ENCODE measurements around the gene SCIMP.
"Not testable (repeated sequence)": the region's sequence is repeated elsewhere in the genome, so short reads cannot be mapped to it uniquely, and the experiment has no call there.

Gene SCIMP

GRCh38 chr17:5184288-5184687 is 50.4 kb downstream of the SCIMP start:
- no peak for DNase-seq (ENCODE audit: low read depth)

GRCh38 chr17:5183410-5183793 is 51.3 kb downstream of the SCIMP start:
- no peak for DNase-seq (ENCODE audit: low read depth)

GRCh38 chr17:5182597-5183409 is 51.9 kb downstream of the SCIMP start:
- DNase-seq (ENCODE audit: low read depth): no peak

- no peak for DNase-seq (ENCODE audit: low read depth)
Measured at GRCh38 chr17:5181509-5182305, 53.0 kb downstream of the SCIMP start.

GRCh38 chr17:5179003-5179402 is 55.7 kb downstream of the SCIMP start:
- DNase-seq (ENCODE audit: low read depth): no peak

- not testable (repeated sequence) for DNase-seq (ENCODE audit: low read depth)
Measured at GRCh38 chr17:5175027-5175426, 59.6 kb downstream of the SCIMP start.

- not testable (repeated sequence) for DNase-seq (ENCODE audit: low read depth)
Measured at GRCh38 chr17:5165791-5166564, 68.7 kb downstream of the SCIMP start.

- DNase-seq (ENCODE audit: low read depth): no peak
Measured at GRCh38 chr17:5164436-5164835, 70.2 kb downstream of the SCIMP start.

GRCh38 chr17:5161793-5162192 is 72.9 kb downstream of the SCIMP start:
- not testable (repeated sequence) for DNase-seq (ENCODE audit: low read depth)

GRCh38 chr17:5160702-5161101 is 74.0 kb downstream of the SCIMP start:
- DNase-seq (ENCODE audit: low read depth): not testable (repeated sequence)

Measured in fibroblast of the conjunctiva (primary cell).